ENCODE results near the gene CTSF.
"Not testable (repeated sequence)": the region's sequence is repeated elsewhere in the genome, so short reads cannot be mapped to it uniquely, and the experiment has no call there.

CTSF gene

DNA sequence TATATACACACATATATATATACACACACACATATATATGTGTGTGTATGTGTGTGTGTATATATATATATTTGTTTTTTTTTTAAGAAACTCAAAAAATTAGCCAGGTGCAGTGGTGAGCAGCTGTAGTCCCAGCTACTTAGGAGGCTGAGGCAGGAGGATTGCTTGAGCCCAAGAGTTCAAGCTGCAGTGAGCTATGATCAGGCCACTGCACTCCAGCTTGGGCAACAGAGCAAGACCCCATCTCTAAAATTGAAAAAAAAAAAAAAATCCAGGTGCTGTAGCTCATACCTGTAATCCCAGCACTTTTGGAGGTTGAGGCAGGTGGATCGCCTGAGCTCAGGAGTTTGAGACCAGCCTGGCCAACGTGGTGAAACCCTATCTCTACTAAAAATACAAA lies 20.9 kb upstream of the CTSF start:
- DNase-seq: not testable (repeated sequence)

DNA sequence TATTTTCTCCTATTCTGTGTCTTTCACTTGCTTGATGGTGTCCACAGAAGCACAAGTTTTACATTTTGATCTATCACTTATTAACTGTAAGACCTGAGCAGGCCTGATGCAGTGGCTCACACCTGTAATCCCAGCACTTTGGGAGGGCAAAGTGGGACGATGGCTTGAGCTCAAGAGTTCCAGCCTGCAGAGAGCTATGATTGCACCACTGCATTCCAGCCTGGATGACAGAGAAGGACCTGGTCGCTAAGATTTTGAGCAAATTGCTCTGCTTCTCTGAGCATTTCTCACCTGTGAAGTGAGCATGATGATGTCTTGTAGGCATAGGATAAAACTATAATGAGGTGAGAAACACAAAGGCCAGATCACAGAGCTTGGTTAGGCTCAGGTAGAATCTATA lies 17.7 kb upstream of the CTSF start:
- no peak for DNase-seq

DNA sequence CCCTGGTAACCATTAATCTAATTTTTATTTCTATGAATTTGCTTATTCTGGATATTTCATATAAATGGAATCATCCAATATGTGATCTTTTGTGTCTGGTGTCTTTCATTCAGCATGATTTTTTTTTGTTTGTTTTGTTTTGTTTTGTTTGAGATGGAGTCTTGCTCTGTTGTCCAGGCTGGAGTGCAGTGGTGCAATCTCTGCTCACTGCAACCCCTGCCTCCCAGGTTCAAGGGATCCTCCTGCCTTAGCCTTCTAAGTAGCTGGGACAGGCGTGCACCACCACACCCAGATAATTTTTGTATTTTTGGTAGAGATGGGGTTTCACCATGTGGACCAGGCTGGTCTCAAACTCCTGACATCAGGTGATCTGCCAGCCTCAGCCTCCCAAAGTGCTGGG lies 17.0 kb upstream of the CTSF start:
- not testable (repeated sequence) for DNase-seq

DNA sequence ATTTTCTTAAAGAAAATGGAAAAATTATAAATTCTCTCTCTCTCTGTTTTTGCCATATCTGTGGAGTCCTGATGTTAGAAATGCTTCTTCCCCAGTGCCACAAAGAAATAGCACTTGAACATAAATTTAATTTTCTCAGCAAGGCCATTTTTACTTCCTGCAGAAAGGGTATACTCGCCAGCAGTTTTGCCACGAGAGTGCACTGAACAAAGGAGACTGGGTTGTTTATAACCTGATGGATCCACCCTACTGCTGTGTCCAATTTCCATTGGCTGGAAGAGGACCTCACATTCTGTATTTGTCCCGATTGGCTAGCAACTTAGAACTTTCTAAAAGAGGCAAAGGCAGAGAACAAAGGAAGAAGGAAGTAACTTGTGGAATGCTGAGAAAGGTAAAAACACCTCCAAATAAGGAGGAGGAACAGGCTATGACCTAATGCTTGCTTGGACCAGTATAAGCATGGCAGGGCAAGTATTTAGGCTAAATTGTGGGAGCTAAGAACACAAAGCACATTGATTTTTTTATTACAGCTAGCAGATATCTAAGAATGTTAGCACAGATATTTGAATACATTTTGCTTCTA lies 14.2 kb upstream of the CTSF start:
- DNase-seq: not testable (repeated sequence)

DNA sequence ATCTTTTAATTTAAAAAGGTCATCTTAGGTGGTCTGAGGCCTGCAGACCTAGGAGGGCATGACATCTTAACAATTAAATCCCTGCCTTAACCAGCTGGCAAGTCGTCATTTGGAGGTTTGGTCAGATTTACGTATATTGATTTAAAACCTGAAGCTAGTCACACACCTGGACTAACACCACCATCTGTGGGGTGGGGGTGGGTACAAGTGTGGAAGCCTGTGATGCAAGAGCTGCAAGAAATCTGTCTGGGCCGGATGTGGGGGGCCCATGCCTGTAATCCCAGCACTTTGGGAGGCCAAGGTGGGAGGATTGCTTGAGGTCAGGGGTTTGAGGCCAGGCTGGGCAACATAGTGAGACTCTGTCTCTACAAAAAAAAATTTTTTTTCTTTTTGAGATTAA lies 12.9 kb upstream of the CTSF start:
- no peak for DNase-seq

DNA sequence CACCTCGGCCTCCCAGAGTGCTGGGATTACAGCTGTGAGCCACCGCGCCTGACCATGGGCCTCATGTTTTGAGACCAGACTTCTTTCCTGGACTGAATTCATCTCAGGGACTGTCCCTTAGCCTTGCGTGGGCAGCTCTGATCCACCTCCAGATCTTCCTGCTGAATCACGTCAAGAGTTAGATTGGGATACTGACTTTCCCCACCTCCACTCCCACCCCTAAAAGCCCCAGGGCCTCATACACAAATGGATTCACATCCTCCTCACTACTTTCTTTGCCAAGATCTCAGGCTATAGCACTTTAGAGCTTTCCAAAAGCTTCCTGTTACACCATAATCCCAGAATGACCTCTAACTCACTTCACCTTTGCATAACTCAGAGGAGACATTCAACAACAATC lies 12.4 kb upstream of the CTSF start:
- DNase-seq: no peak

DNA sequence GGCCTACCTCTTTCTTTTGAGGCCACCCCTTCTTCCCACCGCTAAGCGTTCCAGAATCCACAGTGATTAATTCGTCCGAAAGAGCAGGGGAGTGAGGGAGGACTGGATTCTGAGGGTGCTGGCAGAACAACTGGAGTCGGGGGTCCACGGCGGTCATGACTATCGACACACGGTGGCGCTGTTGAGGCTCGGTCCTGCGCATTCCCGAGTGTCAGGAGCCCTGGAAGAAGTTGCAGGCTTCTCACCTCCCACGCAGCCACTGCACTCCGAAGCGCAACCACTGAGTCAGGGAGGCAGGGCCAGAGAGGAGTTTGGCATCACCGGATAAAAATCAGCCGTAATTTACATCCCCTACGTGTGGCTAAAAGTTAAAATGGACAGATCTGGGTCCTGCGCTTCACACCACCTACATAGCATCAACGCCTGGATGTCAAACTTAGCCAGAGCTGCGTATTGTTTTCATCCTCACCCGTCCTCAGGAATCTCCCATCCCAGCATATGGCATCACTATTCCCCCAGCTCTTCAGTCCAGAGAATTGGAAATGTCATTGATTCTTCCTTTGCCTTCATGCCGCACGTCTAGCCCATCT lies 10.7 kb upstream of the CTSF start:
- peak; percentile 82 for DNase-seq

DNA sequence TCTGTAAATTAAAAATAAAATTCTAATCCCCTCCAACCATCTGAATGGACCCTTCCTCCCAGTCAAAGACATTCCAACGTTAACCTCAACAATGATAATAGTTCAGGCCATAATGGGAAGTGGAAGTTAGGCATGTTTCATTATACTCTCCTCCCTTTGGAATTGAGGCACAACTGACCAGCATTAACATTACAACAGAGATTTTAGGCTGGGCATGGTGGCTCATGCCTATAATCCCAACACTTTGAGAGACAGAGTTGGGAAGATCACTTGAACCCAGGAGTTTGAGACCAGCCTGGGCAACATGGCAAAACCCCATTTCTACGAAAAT lies 2.4 kb upstream of the CTSF start:
- DNase-seq: no peak

DNA sequence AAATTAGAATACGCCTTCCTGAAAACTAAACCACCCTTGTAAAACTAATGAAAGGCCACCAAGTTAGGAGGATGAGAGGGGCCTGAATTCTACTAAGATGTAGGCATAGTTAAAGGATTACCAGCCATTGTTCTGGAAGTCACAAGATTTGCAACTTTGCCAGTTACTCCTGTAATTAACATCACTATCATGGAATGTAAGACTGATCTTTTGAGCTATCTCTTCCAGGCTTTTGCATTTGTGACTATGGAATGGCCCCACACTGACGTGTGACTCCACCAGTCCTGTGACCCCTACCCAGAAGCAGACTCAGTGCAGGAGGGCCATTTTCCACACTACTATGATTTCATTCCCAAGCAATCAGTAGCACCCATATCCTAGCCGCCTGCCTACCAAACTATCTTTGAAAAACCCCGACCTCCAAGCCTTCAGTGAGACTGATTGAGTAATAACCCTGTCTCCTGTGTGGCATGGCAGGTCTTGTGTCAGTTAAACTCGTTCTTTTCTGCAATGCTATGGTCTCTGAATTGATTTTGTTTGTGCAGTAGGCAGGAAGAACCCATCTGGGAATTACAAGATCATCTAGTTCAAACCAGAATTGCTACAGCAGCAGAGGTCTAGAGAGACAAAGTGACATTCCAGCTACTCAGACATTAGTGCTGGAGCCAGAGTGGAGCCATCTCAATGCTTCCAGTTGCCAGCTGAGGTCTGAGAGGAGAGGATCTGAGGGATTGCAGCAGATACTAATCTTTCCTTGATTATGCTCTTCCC lies 1.9 kb upstream of the CTSF start:
- no peak for DNase-seq

DNA sequence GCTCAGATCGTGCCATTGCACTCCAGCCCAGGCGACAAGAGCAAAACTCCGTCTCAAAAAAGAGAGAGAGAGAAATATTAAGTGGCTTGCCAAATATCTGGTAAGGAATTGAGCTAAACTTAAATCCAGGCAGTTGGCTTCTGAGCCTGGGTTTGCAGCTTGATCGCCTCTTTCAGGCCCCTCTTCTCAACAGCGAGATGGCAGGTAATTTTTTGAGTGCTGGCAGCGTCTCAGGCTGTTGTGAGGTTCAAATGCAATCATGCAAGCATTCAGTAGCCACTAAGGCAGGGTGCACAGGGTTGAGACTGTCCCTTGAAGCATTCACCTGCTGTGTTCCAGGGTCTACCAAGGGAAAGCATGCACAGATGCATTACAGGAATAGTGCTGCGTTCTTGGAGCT lies 670 bp upstream of the CTSF start:
- DNase-seq: no peak

DNA sequence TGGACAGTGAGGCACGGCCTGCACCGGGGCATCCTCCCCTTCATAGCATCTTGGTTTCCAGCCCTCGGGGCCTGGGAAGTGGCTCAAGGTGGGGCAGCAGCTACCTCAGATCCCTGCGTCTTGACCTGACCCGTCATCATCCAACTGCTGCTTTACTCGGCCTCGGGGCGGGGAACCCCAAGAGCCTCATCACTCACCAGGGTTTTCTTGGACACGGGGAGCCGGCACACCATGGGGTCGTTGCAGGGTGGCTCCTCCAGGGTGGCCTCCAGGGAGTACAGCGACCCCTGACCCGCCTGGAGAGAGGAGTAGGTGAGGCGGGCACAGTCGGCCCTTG lies 651 bp downstream of the CTSF start:
- no peak for DNase-seq

DNA sequence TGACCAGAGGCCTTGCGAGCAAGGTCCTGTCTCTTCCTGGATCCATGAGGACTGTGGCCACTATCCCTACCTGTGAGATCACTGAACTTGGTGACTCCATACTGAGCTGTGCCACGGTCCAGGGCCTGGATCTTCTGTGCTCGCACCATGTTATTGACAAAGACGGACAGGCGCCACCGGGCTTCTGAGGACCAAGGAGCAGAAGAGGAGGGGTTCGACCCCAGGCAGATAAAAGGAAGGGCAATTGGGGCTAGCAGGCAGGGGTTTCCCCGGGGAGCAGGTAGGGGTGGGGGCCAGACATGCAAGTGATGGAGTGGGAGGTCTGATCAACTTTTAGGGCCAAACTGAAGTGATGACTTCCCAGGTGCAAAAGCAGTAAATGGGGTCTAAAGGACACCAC lies 2.2 kb downstream of the CTSF start:
- no peak for DNase-seq

DNA sequence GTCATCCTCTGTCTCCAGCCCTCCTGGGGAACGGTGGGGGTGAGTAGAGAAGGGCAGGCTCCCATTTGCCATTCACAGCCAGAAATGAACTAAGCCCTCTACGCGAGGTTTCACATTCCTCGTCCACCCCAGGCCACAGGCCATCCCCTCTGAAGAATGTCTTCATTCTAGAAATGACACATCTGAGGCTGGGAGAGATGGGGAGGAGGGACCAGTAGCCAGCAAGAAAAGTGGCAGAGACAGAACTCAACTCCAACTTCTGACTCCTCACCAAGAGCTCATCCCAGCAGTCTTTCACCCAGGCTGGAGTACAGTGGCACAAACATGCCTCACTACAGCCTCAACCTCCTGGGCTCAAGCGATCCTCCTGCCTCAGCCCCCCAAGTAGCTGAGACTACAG lies 3.4 kb downstream of the CTSF start:
- no peak for DNase-seq

DNA sequence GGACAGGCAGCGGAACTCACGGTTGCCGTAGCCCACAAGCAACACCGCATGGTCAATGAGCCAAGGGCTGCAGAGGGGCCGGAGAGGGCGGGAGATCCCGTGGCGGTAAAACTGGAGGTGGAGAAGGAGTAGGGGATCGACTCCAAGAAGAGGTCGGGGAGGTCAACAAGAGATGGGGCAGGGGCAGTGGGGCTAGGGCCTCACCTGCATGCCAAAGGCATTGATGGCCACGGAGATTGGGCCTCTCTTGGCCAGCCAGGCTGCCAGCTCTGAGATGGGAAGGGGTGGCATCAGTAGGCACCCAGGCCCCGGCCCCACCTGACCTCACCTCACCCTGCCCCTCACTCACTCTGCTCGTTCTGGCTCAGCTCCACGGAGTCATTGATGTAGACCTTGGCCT lies 3.9 kb downstream of the CTSF start:
- no peak for DNase-seq

DNA sequence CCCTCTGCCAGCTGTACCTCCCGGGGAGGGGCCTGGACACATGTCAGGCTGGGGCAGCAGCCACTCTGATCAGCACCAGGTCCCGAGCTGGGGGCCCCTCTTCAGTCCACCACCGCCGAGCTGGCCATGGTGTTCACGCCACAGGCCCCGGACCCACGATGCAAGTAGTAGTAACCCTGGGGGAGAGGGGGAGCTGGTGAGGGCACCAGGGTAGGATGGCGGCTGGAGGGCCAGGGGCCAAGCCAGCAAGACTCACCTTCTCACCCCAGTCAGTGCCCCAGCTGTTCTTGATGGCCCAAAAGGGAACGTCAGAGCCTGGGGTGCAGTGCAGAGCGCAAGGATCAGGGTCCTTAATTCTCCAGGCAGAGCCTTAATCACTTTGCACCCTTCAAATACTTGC lies 4.6 kb downstream of the CTSF start:
- no peak for DNase-seq

DNA sequence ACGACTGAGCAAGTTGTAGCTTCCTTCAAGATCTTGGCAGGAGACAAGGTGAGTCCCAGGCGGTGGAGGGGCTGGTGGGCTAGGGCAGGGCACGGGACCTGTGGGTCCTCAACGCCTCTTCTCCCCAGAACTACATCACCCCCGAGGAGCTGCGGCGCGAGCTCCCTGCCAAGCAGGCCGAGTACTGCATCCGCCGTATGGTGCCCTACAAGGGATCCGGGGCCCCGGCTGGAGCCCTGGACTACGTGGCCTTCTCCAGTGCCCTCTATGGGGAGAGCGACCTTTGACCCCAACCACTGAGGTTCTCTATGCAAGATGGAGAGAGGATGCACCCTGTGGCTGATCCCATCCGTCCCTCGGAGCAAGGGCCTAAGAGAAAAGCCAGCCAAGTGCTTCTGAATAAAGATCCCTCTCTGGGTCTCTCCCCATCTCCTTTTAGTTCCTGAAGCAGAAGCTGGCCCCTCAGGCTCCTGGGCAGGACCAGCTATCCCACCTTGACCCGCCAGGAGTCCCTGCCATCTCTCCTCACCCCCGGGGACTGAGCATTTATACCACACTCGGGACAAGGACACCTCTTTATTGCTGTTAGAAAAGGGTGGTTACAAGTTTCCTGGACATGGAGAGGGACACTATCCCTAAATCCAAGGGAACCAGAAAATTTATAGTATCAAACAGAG lies 5.4 kb downstream of the CTSF start:
- DNase-seq: no peak

DNA sequence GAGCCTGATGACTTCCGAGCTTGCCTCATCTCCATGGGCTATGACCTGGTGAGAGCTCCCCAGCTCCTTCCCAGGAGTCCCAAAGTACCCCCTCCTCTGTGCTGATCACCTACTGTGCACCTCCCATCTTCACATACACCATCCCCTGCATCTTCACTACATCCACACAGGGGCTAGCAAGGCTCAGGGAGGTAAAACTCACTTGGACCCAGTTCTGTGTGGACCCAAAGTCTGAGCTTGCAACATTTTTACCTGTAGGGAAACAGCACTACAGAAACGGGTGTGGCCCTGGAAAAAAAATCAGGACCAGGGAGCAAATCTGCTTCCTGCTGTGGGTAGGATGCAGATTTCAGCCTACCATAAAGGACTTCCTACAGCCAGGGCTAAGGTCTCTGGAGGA lies 6.1 kb downstream of the CTSF start:
- DNase-seq: no peak

DNA sequence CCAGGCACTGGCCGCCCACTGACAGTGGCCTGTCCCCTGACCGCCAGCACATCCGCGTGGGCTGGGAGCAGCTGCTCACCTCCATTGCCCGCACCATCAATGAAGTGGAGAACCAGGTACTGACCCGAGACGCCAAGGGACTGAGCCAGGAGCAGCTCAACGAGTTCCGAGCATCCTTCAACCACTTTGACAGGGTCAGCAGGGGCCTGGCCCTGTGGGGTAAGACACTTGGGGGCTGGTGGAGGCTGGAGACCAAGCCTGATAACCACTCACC lies 6.5 kb downstream of the CTSF start:
- no peak for DNase-seq

DNA sequence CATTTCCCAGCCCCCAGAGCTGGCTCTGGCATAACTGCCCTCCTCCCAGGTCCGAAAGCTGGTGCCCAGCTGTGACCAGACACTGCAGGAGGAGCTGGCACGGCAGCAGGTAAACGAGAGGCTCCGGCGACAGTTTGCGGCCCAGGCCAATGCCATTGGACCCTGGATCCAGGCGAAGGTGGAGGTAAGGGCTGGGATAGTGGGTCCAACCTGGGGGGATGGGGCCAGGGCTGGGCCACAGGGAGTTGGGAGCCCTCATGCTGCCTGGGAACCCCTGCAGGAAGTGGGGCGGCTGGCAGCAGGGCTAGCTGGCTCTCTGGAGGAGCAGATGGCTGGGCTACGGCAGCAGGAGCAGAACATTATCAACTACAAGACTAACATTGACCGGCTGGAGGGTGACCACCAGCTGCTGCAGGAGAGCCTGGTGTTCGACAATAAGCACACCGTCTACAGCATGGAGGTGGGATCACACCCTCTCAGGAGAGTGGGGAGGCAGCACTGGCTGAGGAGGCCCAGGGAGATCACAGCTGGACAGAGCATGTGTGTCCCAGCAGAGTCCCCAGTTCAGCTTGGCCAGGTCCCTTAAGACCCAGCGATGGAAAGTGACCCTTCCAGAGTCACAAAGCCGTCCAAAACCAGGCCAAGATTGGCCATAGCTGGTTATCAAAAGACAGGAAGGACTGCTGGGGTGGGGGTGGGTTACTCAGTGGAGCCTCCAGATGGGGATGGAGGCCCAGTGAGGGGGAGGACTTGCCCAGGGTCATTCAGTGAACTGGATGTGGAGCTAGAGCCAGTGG lies 7.0 kb downstream of the CTSF start:
- DNase-seq: no peak

DNA sequence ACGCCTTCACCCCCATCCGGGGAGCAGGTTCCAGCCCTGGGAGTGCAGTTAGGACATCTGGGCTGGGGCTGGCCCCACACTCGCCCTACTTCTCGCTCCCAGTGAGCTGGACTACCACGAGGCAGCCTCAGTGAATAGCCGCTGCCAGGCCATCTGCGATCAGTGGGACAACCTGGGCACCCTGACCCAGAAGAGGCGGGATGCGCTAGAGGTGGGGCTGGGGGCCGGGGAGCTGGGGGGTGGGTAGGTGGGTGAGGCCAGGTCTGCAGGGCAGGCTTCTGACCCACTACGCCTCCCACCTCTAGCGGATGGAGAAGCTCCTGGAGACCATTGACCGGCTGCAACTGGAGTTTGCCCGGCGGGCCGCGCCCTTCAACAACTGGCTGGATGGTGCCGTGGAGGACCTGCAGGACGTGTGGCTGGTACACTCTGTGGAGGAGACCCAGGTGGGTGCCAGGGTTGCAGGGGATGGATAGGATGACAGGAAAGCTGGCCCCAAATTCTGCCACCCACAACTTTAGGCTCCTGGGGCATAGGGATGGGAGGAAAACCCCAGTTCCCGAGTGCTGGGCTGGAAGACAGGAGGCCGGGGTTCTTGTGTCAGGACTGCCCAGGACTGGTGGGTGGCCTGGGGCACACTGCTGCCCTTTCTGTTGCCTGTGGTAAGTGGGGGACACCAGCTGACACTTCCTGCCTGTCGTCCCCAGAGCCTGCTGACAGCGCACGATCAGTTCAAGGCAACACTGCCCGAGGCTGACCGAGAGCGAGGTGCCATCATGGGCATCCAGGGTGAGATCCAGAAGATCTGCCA lies 8.3 kb downstream of the CTSF start:
- DNase-seq: no peak

DNA sequence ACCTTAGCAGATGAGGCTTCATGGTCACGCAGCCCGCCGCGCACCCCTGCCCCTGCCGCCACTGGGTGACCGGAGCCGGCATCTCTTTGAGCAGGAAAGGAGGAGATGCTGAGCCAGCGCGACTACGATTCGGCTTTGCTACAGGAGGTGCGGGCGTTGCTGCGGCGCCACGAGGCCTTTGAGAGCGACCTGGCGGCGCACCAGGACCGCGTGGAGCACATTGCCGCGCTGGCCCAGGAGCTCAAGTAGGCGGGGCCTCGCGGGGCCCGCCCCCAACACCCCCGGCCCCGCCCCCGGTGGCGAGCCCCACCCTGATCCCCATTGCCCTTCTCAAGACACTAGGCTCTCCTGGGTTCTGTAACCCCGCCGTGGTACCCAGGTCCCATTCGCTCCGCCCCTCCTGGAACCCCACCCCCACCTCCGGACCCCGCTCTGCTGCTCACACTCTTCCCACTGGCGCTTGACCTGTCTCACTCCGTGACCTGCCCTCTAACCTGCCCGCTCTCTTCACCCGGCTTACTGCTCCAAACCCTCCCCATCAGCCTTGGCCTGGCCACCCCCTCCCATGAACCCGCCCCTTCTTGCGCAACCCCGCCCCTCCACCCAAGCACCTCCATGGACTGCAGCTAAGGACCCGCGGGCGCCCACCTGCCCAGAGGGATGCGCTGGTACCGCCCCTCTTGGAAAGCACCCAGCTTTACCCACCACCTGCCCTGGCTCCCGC lies 9.1 kb downstream of the CTSF start:
- DNase-seq: peak; percentile 62

DNA sequence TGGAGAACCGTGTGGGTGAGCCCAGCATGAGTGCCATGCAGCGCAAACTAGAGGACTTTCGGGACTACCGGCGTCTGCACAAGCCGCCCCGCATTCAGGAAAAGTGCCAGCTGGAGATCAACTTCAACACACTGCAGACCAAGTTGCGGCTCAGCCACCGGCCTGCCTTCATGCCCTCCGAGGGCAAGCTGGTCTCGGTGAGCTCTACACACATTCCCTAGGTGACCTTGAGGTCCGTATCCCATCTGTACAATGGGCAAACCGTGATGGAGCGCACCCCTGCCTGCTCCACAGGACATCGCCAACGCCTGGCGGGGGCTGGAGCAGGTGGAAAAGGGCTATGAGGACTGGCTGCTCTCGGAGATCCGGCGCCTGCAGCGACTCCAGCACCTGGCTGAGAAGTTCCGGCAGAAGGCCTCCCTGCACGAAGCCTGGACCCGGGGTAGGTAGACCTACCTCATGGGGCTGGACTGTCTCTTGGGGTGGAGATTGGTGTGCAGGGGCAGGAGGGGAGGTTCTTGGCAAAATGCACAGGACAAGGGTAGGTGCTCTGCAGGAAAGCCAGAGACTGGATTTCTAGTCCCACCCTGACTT lies 10.6 kb downstream of the CTSF start:
- no peak for DNase-seq
